Activated naive CD4-positive, alpha-beta T cell treated with anti-CD3 and anti-CD28 coated beads, Interleukin-2, amount 50 U/mL, for 72 hours (primary cell): ENCODE measurements around the gene MOCS3. TPM values are rescaled to one million over a fixed set of nuclear protein-coding genes. Genes with fewer than 3 reads are reported as not detected.

Source experiments
- ATAC-seq, 2 donors: fragments of 150-1000 bp; cut with Tn5 transposase; 2 replicates each; pipeline ENCODE4 v1.10.0; 2021; ENCODE audit warnings: mild to moderate bottlenecking in 2 of 2, moderate library complexity in 2 of 2
- DNase-seq, 2 donors: peaks; one replicate each; pipeline ENCODE4 v3.0.0; 2021 to 2022; ENCODE audit warnings: low spot score in 2 of 2
- H3K27ac Mint-ChIP-seq, 2 donors: one replicate each; pipeline ENCODE4 v1.8.0; 2022; ENCODE audit warnings: mild to moderate bottlenecking in 2 of 2, mixed read lengths in 2 of 2
- H3K36me3 Mint-ChIP-seq, 2 donors: one replicate each; pipeline ENCODE4 v1.8.0; 2022; ENCODE audit warnings: mixed read lengths in 2 of 2
- H3K9me3 Mint-ChIP-seq, 2 donors: one replicate each; pipeline ENCODE4 v1.8.0; 2022; ENCODE audit warnings: mixed read lengths in 2 of 2
- total RNA-seq, 2 donors: library from RNA; stranded (reverse); gene quantifications; one replicate each; pipeline ENCODE4 v1.2.3, GENCODE V29; 2022

The MOCS3 gene
- total RNA-seq, 2 donors from 2014 or later: 2.4 to 4.3 TPM

GRCh38 chr20:51012357-51012756, 53.7 kb downstream of the MOCS3 start:
- Mint-ChIP-seq H3K9me3 (no peaks in the 10 kb centered on the region), H3K27ac (no peak overlapping the region), H3K36me3 (no peaks in the 10 kb centered on the region)
- no peak for DNase-seq
- no peak for ATAC-seq

Other genes starting within 250 kb of the MOCS3 start
- 1 to 10 TPM; 5.6 to 6.9 TPM for gene PARD6B, start 227.2 kb upstream of the MOCS3 start, total RNA-seq
- 10 to 100 TPM; 12.6 to 19.3 TPM for gene BCAS4, start 163.8 kb upstream of the MOCS3 start, total RNA-seq
- 10 to 100 TPM; 65.1 to 70.7 TPM for gene ADNP, start 27.4 kb upstream of the MOCS3 start, total RNA-seq
- 10 to 100 TPM; 53.0 to 58.0 TPM for gene DPM1, start 286 bp upstream of the MOCS3 start, total RNA-seq
- under 1 TPM in 1 of 2 donors, not detected in 1; 0.86 TPM for gene KCNG1, start 64.3 kb downstream of the MOCS3 start, total RNA-seq